ENCODE results near the gene MAPK7.

MAPK7 gene

GRCh38 chr17:19378416-19379360 is at the start of gene MAPK7:
TSS of gene MAPK7 (plus strand) at chr17:19378498. CDS start at chr17:19378901, 403 bp downstream.
- no peak for DNase-seq

DNA sequence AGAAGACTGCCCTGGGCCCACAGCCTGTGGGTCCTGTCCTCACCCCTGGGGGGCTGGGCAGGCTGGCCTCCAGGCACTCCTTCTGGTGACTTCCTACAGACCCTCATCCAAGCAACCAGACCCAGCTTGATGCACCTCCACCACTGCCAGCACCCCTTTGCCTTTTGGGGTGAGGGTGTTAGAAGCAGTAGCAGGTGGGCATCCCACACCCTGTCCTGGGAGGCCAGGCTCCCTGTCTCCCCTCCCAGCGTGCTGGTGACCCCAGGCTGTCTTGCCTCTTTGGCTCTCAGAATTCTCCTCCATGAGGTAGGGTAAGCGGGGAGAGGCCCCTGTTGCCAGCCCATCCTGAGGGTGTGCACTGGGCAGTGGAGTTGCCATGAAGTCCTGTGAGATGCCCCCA is 49.2 kb upstream of the MAPK7 start:
- DNase-seq, result no peak

DNA sequence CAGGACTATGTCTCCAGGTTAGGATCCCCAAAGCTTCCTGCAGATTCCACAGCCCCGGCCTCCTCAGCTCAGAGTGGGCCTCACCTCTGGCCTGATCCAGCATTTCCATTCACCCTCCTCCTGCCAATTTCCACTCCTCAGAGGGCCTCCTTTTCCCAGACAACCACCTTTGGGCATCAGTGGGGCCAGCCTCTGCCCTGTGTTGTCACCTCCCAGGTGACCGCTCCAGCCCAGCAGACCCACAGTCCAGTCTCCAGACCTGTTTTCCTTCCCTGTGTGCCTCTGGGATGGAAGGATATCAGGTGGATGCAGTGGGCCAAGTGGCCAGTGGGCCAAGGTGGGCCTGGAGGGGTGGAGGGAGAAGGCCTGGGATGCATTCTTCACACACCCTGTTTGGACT is 48.5 kb upstream of the MAPK7 start:
- DNase-seq, result no peak

- DNase-seq, result no peak
Observed at GRCh38 chr17:19330271-19330670, 48.0 kb upstream of the MAPK7 start.

GRCh38 chr17:19331134-19331533 is 47.2 kb upstream of the MAPK7 start:
- peak; percentile 88 for DNase-seq

- no peak for DNase-seq
Observed at GRCh38 chr17:19331543-19332245, 46.6 kb upstream of the MAPK7 start.

DNA sequence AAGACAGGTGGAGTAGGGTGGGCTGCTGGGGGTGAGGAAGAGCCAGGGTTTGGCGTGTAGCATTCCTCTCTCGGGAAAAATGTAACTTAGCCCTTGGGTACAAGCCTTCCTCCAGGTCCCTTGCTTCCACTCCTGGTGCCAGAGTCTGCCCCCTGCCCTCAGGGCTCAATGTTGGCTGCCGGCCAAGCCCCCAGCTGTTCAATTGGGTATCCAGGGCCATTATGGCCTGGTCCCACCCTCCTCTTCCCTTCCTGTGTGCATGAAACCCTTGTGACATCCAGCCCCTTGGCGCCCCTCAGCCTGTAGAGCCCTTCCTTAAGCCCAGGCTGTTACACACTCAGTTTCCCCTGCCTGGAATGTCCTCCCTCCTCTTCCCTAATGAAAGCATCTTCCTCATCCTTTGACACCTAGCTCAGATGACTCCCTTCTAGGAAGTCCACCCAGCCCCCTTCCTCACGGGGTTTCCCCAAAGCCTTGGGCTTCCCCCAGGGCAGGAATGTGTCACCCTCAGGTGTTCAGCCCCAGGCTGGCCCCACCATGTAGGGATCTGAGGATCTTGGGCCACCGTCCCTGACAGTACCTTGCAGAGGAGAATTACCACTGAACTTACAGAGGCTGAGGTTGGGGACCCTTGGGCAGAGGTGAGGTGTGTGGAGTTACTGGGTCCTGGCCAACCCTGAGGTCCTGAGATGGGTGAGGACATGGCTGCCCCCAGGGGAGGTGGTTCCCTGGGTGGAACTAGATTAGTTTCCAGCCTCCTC is 45.7 kb upstream of the MAPK7 start:
- DNase-seq, result no peak

GRCh38 chr17:19333132-19333440 is 45.2 kb upstream of the MAPK7 start:
- DNase-seq, result no peak

- DNase-seq, result no peak
Observed at GRCh38 chr17:19333736-19334290, 44.5 kb upstream of the MAPK7 start.

DNA sequence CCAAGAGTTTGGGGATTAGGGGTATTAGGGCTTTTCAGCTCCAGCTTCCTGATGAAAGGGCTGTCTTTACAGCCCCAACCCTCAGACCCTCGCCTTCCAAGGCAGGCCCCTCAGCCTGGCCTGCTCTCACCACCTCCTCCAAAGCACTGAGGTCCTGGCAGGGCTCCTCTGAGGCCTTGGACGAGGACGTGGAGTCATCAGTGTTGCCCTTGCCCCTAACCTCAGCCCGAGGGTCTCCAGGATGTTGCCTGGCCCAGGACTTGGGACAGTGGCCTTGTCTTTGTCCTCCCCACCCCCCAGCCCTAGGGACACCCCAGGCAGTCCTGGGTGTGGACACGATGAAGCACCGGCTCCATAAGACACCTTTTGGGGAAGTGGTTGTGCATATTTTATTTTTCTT is 44.0 kb upstream of the MAPK7 start:
- DNase-seq, result no peak

GRCh38 chr17:19335951-19336631 is 42.2 kb upstream of the MAPK7 start:
- DNase-seq, result no peak

- no peak for DNase-seq
Observed at GRCh38 chr17:19336938-19337711, 41.2 kb upstream of the MAPK7 start.

- no peak for DNase-seq
Observed at GRCh38 chr17:19337712-19338023, 40.6 kb upstream of the MAPK7 start.

GRCh38 chr17:19338031-19338990 is 40.0 kb upstream of the MAPK7 start:
- DNase-seq, result peak; percentile 39

DNA sequence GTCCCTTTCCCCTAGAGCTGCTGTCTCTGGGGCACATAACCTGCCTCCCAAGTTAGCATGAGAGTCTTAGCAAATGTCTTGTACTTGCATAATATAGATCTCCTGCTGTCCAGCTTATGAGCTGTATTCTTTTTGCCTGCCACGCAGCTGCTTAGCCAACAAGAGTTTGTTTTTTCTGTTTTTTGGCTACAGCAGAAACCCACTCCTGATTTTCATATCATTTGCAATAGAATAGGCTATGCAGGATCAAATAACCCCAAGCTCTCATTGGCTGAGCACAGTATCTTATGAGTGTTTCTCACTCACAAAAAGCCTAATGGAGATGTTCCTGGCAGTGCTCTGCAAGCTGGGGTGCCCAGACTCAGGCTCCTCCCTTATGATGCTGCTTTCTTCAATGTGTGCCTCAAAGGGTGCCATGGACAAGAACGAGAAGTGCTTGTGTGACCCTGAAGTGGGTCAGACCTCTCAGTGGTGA is 38.9 kb upstream of the MAPK7 start:
- DNase-seq, result no peak

DNA sequence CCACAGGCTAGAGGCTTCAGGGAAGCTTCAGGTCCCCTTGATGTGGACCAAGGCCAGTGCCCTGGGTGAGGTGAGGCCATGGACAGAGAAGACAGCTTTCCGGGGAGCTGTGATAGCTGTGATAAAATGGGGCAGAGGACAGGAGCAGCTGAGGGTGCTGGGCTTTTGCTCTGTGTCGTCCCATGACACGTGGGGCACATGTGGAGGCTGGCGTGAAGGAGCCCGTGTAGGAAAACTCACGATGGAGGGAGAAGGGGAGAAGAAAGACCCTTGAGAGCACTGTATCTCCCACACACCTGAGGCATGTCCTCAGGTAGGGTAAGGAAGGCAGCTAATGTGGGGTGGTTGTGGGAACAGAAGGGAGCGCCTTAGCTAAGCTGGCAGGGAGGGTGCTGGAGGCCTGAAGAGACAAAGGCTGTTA is 37.1 kb upstream of the MAPK7 start:
- no peak for DNase-seq

DNA sequence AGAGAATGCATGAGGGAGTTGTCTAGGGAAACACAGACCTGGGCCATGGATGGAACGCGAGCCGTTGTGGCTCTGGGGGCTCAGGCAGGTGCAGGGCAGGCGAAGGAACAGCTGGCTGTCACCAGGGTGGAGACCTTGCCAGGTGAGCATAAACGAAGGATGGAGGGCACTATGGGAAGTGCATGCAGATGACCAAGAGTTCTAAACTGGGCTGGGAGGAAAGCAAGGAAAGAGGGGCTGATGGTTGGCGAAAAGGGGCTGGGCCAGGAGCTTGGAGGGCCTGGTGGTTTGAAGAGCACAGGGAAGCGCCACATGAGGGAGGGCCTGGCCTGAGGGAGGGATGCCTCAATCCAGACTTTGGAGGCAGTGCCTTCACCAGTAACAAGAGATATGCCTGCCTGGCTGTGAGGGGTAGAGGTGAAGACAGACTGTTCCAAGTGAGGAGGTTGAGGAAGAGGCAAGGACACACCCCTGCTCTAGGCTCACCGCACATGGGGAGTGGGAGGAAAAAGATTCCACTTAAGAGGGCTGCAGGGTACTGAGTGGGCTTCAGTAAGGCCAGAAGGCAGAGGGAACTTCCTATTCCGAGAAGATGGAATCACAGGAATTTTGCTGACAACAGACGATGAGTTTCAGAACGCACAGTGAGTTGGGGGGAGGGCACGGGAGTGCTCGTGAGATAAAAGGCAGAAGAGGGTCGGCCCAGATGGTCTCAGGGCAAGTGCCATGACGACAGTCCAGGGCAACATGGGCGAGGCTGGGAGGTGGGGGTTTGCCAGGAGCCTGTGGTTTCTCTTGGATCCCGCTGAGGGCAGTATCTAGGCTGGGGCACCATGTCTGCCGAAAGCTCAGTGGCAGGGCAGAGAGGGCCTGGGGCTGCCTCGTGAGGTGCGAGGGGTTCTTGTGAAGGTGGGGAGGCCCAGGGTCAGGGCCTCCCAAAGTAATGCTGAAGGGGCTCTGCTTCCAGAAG is 36.4 kb upstream of the MAPK7 start:
- DNase-seq, result no peak

DNA sequence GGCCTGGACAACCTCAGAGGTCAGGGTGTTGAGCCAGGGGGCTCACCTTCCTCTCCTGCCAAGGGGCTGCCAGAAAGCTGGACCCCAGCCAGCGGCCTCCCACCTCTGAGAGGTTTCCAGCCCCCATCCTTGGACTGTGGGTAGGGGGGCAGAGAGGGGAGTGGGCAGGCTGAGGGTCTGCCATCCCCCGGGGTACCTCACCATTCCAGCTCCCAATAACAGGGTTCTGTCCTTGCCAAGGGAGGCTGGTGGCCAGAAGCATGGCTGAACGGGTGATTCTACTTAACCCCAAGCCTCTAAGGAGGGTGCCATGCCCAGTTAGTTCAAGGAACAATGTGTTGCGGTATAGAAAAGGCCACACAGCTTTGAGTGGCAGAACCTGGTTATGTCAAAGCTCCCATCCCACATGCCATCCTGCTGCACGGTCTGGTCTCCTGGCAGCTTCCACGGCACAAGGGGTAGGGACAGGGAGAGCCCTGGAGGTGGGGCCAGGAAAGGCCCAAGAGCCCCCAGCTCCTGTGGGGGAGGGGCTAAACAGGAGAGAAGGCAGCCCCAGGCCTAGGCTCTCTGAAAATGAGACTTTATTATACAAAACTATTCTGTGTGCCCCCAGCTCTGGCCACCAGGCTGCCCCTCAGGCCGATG is 35.6 kb upstream of the MAPK7 start:
- DNase-seq, result no peak

DNA sequence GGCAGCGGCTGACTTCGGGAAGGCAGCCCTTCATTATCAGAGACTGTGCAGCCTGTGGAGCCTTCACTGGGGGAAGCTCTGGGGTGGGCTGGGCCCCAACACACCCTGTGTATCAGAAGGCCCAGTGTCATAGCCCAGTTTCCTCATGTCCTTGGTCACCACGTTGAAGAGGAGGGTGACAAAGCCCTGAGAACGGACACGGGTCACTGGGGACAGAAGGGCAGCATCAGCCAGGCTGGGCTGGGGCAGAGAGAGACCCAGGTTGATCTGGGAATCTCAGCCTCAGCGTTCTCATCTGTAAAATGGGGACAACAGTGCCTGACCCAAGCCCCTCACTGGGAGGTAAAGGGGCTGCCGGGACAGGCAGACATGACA is 35.1 kb upstream of the MAPK7 start:
- DNase-seq, result no peak

Data from HCEC 1CT (cell line).